ENCODE measurements around the gene PF4V1.

GRCh38 chr4:73847526-73848182 lies 5.4 kb upstream of the PF4V1 start:
- TF ChIP-seq POLR2A (IDR thresholded peaks at IDR 0.05), result no peak
- TF ChIP-seq, protein P1, sequence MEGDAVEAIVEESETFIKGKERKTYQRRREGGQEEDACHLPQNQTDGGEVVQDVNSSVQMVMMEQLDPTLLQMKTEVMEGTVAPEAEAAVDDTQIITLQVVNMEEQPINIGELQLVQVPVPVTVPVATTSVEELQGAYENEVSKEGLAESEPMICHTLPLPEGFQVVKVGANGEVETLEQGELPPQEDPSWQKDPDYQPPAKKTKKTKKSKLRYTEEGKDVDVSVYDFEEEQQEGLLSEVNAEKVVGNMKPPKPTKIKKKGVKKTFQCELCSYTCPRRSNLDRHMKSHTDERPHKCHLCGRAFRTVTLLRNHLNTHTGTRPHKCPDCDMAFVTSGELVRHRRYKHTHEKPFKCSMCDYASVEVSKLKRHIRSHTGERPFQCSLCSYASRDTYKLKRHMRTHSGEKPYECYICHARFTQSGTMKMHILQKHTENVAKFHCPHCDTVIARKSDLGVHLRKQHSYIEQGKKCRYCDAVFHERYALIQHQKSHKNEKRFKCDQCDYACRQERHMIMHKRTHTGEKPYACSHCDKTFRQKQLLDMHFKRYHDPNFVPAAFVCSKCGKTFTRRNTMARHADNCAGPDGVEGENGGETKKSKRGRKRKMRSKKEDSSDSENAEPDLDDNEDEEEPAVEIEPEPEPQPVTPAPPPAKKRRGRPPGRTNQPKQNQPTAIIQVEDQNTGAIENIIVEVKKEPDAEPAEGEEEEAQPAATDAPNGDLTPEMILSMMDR (IDR thresholded peaks at IDR 0.05), result no peak

Data from adrenal gland (tissue), 5 donors.